ENCODE data around the gene CELF2.

Gene CELF2

GRCh38 chr10:11135709-11136108 lies 118.0 kb downstream of the CELF2 start:
- DNase-seq, result no peak

GRCh38 chr10:11138314-11139033 lies 120.8 kb downstream of the CELF2 start:
- no peak for DNase-seq

DNA sequence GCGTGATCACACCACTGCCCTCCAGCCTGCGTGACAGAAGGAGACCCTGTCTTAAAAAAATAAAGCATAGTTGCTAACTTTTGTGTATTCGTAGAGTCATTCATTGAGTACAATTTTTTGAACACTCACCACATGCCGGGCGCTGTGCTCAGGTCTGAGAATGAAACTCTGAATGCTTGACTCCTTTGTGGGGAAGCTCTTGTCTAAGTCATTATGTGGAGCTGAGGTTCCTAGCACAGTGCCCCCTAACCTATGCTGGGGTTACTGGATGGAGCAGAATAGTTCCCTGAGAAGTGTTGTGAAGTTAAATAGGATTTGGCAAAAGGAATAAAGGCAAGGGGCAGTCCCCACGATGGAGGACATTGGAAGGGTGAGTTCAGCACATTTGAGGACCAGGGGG lies 123.3 kb downstream of the CELF2 start:
- DNase-seq, result no peak

DNA sequence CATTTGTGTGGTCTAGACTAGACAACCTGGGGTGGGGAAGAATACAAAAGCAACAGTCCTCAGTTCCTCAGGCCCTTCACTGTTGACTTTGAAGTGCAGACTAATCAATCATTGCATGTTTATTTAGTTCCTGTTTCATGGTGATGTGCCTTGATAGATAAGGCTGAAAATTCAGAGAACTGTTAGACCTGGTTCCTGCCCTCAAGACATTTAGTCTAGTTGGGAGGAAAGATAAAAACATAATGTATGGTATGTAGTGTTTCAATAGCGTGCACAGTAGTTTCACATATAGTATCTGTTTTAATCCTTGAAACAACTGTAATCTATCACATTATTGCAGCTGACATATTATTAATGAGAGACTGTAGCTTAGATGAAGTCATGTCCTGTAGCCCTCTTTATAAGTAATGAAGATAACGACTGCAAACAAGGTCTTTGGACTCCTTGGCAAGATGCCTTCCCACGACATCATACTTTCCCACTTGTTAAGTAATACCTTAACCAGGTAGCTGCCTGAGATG lies 124.0 kb downstream of the CELF2 start:
- DNase-seq, result no peak

DNA sequence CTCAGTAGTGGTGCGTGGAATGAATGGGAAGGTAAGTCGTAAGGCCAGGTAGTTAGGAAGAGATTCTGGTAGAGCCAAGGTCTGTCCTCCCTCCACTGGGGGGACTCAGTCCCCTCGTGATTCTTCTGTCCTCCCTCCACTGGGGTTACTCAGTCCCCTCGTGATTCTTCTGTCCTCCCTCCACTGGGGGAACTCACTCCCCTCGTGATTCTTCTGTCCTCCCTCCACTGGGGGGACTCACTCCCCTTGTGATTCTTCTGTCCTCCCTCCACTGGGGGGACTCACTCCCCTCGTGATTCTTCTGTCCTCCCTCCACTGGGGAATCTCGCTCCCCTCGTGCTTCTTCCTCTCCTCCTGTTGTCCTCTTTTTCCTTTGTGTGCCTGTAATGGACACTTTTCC lies 125.1 kb downstream of the CELF2 start:
- DNase-seq, result no peak

- DNase-seq, result no peak
Measured at GRCh38 chr10:11143242-11143641, 125.6 kb downstream of the CELF2 start.

GRCh38 chr10:11144626-11145494 lies 127.2 kb downstream of the CELF2 start:
- no peak for DNase-seq

DNA sequence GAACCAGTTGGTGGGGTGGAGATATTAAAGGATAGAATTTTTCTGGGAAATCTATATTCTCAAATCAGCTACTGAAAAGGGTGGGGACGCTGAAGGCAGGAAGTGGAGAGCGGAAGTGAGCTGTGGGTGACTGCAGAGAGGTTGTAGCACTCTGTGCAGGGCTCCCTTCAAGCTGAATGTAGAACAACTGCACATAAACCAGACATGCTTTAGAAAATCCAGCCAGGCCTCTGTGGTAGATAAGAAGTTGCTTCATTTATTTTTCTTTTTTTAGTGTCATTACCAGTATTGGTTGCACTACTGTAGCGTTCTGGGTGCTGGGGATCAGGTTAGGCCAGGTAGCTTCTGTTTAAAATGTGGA lies 127.8 kb downstream of the CELF2 start:
- DNase-seq, result peak in 1 of 14 donors; percentile 33

DNA sequence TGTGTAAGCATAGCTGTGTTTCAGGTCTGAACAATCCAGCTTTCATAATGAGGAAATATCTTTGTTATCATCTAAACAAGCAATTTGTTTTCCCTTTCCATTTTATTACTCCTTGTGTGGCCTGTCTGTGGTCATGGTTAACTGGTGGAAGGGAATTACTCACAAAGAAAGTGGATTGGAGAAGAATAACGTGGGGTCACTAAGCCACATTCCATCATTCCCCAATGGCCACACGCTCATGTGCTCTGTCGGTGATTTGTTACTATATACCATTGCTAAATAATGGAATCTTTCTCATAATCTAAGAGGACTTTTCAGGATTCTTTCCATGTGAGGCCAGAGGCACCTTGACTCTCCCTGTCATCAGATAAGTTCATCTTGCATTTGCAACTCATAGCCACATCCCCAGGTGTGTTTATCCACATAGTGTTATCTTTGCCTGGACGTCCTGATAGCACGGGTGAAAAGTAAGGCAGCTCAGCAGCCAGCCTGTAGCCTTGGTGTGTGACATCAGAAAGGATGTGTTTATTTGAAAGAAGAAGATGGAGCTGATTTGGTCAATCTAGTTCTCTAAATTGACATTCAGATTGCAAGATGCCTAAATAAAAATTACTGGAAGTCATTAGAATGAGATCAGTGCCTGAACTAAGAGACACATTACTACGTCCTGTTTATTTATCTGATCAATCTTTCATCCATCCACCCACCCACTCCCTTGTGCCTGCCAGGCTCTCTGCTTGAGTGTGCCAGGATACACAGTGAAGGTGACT lies 128.9 kb downstream of the CELF2 start:
- DNase-seq, result no peak

DNA sequence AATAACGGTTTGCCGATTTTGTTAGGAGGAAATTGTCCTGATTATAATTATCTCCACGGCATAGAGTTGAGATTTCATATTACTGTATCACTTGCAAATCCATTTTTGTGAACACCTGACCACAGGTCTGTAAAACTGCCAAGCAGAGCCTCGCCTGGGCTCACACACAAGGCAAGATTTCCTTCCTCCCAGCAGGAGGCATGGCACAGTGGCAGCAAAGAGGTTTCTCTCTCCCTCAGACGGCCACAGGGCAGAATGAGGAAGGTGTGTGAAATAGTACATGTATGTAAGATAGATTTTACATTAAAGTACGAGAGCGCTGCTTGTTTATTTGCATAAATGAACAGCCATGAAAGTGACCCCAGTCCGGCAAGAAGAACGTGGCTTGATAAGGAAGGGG lies 130.1 kb downstream of the CELF2 start:
- DNase-seq, result peak in 3 of 14 donors; percentile 14 to 88 (median 42)

DNA sequence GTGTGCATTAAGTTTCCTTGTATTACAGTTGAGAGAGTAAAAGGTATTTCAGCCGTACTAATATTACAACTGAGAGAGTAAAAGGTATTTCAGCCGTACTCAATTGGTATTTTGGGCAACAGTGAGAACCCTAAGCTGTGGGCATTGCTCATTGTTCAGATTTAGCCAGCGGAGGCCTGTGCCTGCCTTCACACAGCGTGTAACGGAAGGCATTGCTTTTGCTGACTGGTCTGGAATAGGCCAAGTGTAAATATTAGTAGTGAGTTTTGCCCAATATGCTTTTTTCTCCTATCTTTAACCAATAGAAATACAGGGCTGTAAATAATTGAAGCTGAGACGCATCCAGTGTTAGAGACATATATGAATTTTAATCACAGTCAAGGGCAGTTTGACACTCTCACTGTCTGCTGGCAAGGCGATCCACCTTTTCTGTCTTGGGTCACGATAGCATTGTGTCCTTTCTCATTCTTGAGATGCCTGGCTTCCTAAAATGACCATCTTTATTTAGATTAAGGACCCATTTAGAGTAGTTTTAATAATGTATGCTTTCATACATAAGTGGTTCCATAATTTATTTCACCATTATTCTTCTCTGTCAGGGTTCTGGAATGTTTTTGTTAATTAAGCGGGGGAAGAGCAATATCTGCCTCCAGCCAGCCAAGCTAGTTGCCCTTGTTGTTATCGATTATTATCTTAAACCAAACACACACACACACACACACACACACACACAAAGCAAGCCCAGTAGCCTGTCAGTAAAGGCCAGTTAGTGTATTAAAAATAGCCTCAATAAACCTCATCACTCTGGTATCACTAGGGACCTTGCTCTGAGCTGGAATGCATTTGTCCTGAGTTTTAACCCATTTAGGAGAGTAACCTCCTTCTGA lies 130.7 kb downstream of the CELF2 start:
- peak in 1 of 14 donors; percentile 64 for DNase-seq

DNA sequence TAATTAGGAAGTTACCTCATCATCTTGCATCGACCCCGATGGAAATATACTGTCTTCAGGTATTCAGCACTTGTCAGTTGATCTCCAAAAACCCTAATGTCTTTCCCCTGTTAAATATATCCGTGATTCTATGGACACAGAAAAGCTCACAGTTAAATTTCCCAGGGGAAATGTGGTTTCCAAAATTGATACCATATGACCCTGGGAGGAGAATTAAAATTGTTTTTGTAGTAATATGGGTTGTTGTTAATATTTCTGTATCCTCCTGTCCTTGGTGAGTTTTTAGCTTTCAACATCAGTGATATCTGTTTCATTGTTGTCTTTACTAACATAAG lies 132.1 kb downstream of the CELF2 start:
- DNase-seq, result no peak

GRCh38 chr10:11150231-11150731 lies 132.6 kb downstream of the CELF2 start:
- DNase-seq, result no peak

DNA sequence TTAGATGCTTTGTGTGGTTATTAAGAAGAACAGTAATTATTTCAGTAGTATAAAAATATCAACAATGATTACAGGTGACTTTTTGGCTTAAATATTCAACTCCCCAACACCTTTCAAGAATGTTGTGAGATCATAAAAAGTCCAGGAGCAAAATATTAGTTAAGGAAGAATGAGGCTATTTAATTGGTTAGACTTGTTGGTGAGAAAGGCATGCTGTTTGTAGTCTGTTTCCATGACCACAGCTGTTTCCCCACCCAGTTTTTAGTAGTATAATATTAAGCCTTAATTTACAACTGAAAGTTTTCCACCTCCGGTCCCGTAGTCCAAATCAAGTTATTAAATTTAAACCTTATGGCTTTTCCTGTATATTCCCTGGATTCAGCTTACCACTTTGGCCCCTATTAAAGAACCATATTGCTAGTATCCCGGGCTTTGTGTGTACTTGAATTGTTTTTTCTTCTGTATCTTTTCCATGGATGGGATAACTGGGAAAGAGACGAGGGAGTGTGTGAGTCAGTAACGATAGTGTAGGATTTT lies 133.3 kb downstream of the CELF2 start:
- no peak for DNase-seq

DNA sequence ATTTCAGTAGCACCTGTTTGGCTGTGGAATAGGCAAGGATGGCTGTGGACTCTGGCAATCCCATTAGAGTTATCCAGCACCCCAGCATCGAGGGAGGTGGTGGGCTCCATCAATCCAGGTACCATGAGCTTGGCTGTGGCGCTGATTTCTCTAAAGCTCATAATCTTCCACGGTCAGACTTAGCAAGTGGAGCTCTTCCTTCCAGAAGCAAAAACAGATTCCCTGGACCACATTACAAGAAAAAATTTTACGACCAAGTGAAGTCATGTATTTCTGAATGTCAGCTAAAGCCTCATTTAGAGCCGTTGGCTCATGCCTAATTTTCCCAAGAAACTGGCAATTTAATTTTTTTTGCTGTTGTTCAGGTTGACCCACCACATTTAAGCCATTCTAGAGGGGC lies 135.1 kb downstream of the CELF2 start:
- no peak for DNase-seq

DNA sequence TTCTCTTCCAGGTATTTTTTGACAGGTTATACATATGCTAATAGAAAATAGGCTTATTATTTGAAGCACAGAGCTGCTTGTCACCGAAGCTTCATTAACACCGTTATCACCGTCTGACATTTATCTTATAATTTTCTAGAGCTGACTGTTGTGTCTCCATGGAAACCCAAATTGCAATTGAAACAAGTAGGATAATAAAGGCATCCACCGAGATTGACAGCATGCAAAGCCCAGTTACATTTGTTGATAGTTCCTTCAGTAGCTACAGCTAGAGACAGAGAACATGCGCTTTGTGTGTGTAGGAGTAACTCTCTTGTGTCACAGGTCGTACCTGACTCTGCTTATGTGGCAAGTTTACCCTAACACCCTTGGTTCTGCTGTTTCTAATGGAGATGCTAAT lies 135.6 kb downstream of the CELF2 start:
- DNase-seq, result no peak

GRCh38 chr10:11153766-11154165 lies 136.1 kb downstream of the CELF2 start:
- DNase-seq, result no peak

DNA sequence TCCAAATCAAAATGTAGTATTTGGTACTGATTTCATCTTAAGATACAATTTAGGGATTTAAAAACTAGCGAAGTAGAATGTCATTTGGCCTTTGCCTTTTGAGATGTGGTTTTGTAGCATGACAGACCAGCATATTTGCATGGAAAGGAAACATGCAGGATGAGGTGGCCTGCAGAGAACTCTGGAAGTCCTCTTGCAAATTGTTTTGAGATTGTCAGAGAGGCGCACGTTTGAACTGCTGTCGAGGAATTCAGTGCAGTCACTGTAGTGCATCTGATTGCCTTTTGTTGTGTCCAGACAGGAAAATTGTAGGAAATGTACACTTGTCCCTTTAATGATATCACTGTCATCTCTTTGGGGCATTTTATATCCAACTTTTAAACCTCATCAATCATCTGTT lies 136.7 kb downstream of the CELF2 start:
- DNase-seq, result no peak

DNA sequence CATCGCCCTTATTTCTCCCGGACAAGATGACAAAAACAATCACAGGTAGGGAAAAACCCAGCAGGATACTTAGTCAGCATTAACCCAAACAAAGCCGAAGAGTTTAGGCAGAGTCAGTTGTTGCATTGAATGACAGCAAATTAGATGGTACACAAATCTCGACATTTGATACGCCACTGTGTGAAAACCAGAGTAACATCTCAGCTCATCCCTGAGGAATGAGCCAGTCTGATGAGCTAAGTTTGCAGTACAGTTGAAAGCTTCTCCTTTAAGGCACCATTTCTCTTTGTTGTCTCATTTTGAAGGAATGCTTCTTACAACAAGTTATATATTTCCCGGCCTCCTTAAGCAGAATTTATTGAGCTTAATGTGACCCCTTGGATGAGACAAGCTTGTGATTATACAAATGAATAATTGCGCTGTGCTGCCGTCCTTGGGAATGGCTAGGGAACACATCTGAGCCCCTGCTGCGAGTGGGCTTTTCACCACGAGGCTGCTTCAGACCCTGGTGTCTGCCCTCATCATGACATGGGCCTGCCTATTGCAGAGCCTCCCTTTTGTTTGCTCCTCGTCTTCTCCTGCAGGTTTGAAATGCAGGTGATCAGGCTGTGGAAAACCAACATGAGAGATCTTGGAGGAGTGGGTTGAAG lies 137.3 kb downstream of the CELF2 start:
- no peak for DNase-seq

- DNase-seq, result no peak
Measured at GRCh38 chr10:11156480-11156879, 138.8 kb downstream of the CELF2 start.
